NCI-H1092 treated with DMSO at 0.1 percent for 48 hours (cell line): ENCODE results near the gene DDC.

ENCODE experiments used
- DNase-seq: peaks from one replicate; lab custom pipeline; 2025; lab: John Stamatoyannopoulos, UW

Gene DDC

GRCh38 chr7:50564640-50565558, at the start of gene DDC:
Gene DDC, minus strand, starts transcription at chr7:50565405. Its CDS starts 21,320 bp downstream, at chr7:50544085.
- DNase-seq, result no peak

GRCh38 chr7:50613473-50613872, 48.3 kb upstream of the DDC start:
- no peak for DNase-seq

GRCh38 chr7:50612704-50613103, 47.5 kb upstream of the DDC start:
- no peak for DNase-seq

GRCh38 chr7:50610521-50611277, 45.5 kb upstream of the DDC start:
- DNase-seq, result no peak

- DNase-seq, result no peak
Measured at GRCh38 chr7:50608196-50608906, 43.1 kb upstream of the DDC start.

GRCh38 chr7:50607524-50608125, 42.4 kb upstream of the DDC start:
- no peak for DNase-seq

GRCh38 chr7:50605059-50605458, 39.9 kb upstream of the DDC start:
- no peak for DNase-seq

- DNase-seq, result no peak
Measured at GRCh38 chr7:50603287-50603686, 38.1 kb upstream of the DDC start.

GRCh38 chr7:50599385-50599784, 34.2 kb upstream of the DDC start:
- peak; percentile 76 for DNase-seq

- peak; percentile 76 for DNase-seq
Measured at GRCh38 chr7:50598460-50599343, 33.5 kb upstream of the DDC start.

- DNase-seq, result no peak
Measured at GRCh38 chr7:50596484-50596883, 31.3 kb upstream of the DDC start.

GRCh38 chr7:50595491-50596102, 30.4 kb upstream of the DDC start:
- DNase-seq, result peak; percentile 46

- DNase-seq, result no peak
Measured at GRCh38 chr7:50594734-50595485, 29.7 kb upstream of the DDC start.

GRCh38 chr7:50594136-50594535, 28.9 kb upstream of the DDC start:
- no peak for DNase-seq

- DNase-seq, result no peak
Measured at GRCh38 chr7:50592940-50593339, 27.7 kb upstream of the DDC start.

- DNase-seq, result peak; percentile 75
Measured at GRCh38 chr7:50591480-50592438, 26.6 kb upstream of the DDC start.

- peak; percentile 51 for DNase-seq
Measured at GRCh38 chr7:50591098-50591479, 25.9 kb upstream of the DDC start.

- no peak for DNase-seq
Measured at GRCh38 chr7:50590535-50590934, 25.3 kb upstream of the DDC start.

GRCh38 chr7:50589364-50589763, 24.2 kb upstream of the DDC start:
- no peak for DNase-seq
